ENCODE results near the gene ZBTB34. TPM values are rescaled to one million over a fixed set of nuclear protein-coding genes. Genes with fewer than 3 reads are reported as not detected.

ZBTB34 gene
- polyA plus RNA-seq, 1 donor from 2014 or later: 19.5 TPM

DNA sequence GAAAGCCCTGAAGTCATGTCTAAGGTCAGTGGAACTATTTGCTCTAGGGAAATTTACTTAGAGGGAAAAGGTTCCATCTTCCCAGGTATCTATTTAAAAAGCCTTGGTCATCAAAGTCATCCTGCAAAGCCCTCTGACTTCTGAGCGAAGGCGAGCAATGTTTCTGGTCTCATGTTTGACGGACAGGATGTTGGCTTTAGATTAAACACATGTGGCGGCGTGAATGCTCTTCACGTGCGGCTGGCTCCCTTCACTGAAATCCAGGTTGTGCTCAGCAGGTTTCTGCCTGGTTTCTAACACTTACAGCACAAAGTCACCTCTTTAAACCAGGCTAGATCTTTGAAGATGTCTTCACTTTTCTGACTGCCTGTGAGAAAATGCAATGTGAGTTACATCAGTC lies 5.7 kb upstream of the ZBTB34 start:
- H3F3A ChIP-seq (ENCODE audit: insufficient read depth, low read length, poor library complexity, severe bottlenecking): no peaks in the 10 kb centered on the region
- no peaks in the 10 kb centered on the region for H4K20me1 ChIP-seq (ENCODE audit: insufficient read depth)
- H3K27ac ChIP-seq (ENCODE audit: low read length): no peak overlapping the region
- H3K79me2 ChIP-seq (replicated peaks; ENCODE audit: insufficient read depth, low read length): no peaks in the 10 kb centered on the region
- H3K9me2 ChIP-seq (ENCODE audit: insufficient read depth, low read length): no peaks in the 10 kb centered on the region
- no peaks in the 10 kb centered on the region for H3K36me3 ChIP-seq (ENCODE audit: insufficient read depth, low read length)
- no peak overlapping the region for H3K4me3 ChIP-seq (ENCODE audit: low read length)
- TF ChIP-seq SMC3 (conservative IDR thresholded peaks at IDR 0.05; ENCODE audit: poor library complexity) (no peak), MXI1 (conservative IDR thresholded peaks at IDR 0.05; ENCODE audit: poor library complexity, severe bottlenecking) (no peak), EP300 (conservative IDR thresholded peaks at IDR 0.05; ENCODE audit: poor library complexity, severe bottlenecking) (no peak), EZH2 (IDR thresholded peaks at IDR 0.05; ENCODE audit: borderline replicate concordance, insufficient read depth, low read length, poor library complexity, severe bottlenecking) (no peak), TAF1 (IDR thresholded peaks at IDR 0.05; ENCODE audit: low read depth) (no peak), POLR2AphosphoS5 (IDR thresholded peaks at IDR 0.05) (no peak), RAD21 (conservative IDR thresholded peaks at IDR 0.05) (no peak)
- TF ChIP-seq, protein P1, sequence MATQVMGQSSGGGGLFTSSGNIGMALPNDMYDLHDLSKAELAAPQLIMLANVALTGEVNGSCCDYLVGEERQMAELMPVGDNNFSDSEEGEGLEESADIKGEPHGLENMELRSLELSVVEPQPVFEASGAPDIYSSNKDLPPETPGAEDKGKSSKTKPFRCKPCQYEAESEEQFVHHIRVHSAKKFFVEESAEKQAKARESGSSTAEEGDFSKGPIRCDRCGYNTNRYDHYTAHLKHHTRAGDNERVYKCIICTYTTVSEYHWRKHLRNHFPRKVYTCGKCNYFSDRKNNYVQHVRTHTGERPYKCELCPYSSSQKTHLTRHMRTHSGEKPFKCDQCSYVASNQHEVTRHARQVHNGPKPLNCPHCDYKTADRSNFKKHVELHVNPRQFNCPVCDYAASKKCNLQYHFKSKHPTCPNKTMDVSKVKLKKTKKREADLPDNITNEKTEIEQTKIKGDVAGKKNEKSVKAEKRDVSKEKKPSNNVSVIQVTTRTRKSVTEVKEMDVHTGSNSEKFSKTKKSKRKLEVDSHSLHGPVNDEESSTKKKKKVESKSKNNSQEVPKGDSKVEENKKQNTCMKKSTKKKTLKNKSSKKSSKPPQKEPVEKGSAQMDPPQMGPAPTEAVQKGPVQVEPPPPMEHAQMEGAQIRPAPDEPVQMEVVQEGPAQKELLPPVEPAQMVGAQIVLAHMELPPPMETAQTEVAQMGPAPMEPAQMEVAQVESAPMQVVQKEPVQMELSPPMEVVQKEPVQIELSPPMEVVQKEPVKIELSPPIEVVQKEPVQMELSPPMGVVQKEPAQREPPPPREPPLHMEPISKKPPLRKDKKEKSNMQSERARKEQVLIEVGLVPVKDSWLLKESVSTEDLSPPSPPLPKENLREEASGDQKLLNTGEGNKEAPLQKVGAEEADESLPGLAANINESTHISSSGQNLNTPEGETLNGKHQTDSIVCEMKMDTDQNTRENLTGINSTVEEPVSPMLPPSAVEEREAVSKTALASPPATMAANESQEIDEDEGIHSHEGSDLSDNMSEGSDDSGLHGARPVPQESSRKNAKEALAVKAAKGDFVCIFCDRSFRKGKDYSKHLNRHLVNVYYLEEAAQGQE (IDR thresholded peaks at IDR 0.05; ENCODE audit: borderline replicate concordance): no peak
- TF ChIP-seq, protein P2, sequence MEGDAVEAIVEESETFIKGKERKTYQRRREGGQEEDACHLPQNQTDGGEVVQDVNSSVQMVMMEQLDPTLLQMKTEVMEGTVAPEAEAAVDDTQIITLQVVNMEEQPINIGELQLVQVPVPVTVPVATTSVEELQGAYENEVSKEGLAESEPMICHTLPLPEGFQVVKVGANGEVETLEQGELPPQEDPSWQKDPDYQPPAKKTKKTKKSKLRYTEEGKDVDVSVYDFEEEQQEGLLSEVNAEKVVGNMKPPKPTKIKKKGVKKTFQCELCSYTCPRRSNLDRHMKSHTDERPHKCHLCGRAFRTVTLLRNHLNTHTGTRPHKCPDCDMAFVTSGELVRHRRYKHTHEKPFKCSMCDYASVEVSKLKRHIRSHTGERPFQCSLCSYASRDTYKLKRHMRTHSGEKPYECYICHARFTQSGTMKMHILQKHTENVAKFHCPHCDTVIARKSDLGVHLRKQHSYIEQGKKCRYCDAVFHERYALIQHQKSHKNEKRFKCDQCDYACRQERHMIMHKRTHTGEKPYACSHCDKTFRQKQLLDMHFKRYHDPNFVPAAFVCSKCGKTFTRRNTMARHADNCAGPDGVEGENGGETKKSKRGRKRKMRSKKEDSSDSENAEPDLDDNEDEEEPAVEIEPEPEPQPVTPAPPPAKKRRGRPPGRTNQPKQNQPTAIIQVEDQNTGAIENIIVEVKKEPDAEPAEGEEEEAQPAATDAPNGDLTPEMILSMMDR (IDR thresholded peaks at IDR 0.05; ENCODE audit: poor library complexity, severe bottlenecking): no peak
- no peak overlapping the region for H2AFZ ChIP-seq (ENCODE audit: low read depth, low read length)
- peaks cover 5% of the 10 kb centered on the region for H3K27me3 ChIP-seq (ENCODE audit: insufficient read depth, low read depth, low read length)
- H3K9ac ChIP-seq (ENCODE audit: low read length): no peak overlapping the region
- H3K4me2 ChIP-seq (ENCODE audit: low read length): no peak overlapping the region
- no peaks in the 10 kb centered on the region for H3K9me3 ChIP-seq (ENCODE audit: low read length)

DNA sequence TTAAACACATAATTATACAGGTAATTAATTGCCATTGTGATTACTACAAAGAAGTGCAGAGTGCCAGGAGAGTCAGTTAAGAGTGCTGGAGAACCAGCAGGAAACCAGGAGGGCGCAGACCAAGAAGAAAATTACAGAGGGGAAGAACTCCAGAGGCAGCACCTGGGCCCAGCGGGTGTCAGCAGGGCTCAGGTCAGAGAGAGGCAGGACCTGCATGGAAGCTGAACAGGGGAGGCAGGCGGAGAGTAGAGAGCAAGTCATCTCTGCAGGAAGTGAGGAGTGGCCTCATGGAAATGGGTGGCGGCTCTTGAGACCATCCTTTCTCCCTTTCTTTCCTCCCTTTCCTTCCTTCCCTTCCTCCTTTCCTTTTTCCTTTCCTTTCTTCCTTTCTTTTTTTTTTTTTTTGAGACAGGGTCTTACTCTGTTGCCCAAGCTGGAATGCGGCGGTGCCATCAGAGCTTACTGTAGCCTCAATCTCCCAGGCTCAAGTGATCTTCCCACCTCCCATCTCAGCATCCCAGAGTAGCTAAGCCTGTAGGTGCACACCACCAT lies 4.0 kb upstream of the ZBTB34 start:
- H3K4me2 ChIP-seq (ENCODE audit: low read length): no peak overlapping the region
- H3K9ac ChIP-seq (ENCODE audit: low read length): no peak overlapping the region
- no peaks in the 10 kb centered on the region for H3K9me2 ChIP-seq (ENCODE audit: insufficient read depth, low read length)
- H3F3A ChIP-seq (ENCODE audit: insufficient read depth, low read length, poor library complexity, severe bottlenecking): no peaks in the 10 kb centered on the region
- H3K36me3 ChIP-seq (ENCODE audit: insufficient read depth, low read length): no peaks in the 10 kb centered on the region
- H4K20me1 ChIP-seq (ENCODE audit: insufficient read depth): no peaks in the 10 kb centered on the region
- no peak overlapping the region for H3K4me3 ChIP-seq (ENCODE audit: low read length)
- peaks cover 5% of the 10 kb centered on the region for H3K27me3 ChIP-seq (ENCODE audit: insufficient read depth, low read depth, low read length)
- H3K9me3 ChIP-seq (ENCODE audit: low read length): no peaks in the 10 kb centered on the region
- H2AFZ ChIP-seq (ENCODE audit: low read depth, low read length): no peak overlapping the region
- no peak overlapping the region for H3K27ac ChIP-seq (ENCODE audit: low read length)
- H3K79me2 ChIP-seq (replicated peaks; ENCODE audit: insufficient read depth, low read length): peaks cover 5% of the 10 kb centered on the region
- TF ChIP-seq SMC3 (conservative IDR thresholded peaks at IDR 0.05; ENCODE audit: poor library complexity) (no peak), TAF1 (IDR thresholded peaks at IDR 0.05; ENCODE audit: low read depth) (no peak), EZH2 (IDR thresholded peaks at IDR 0.05; ENCODE audit: borderline replicate concordance, insufficient read depth, low read length, poor library complexity, severe bottlenecking) (no peak), RAD21 (conservative IDR thresholded peaks at IDR 0.05) (no peak), POLR2AphosphoS5 (IDR thresholded peaks at IDR 0.05) (no peak), MXI1 (conservative IDR thresholded peaks at IDR 0.05; ENCODE audit: poor library complexity, severe bottlenecking) (no peak), EP300 (conservative IDR thresholded peaks at IDR 0.05; ENCODE audit: poor library complexity, severe bottlenecking) (no peak)
- TF ChIP-seq, protein P1 (IDR thresholded peaks at IDR 0.05; ENCODE audit: borderline replicate concordance): no peak
- TF ChIP-seq, protein P2 (IDR thresholded peaks at IDR 0.05; ENCODE audit: poor library complexity, severe bottlenecking): no peak
